D721Med (cell line): ENCODE results near the gene PDHX.
A peak's percentile ranks its signal among the peaks of the same experiment; 100 is the strongest.

Source experiments
- DNase-seq: peaks from one replicate; pipeline ENCODE4 v3.0.0; 2011; ENCODE audit warnings: low spot score; ENCODE audit not compliant: insufficient read length
- FAIRE-seq: peaks from 2 replicates; lab custom pipeline; 2011; peaks lifted over from hg19 to GRCh38; lab: Jason Lieb, UNC
- TF ChIP-seq, protein P1 (sequence below): IDR thresholded peaks from 2 replicates; pipeline ENCODE4 v1.5.1; 2012; ENCODE audit warnings: mild to moderate bottlenecking, control low read depth; ENCODE audit not compliant: insufficient read depth; ENCODE audit errors: missing control alignments

PDHX gene

DNA sequence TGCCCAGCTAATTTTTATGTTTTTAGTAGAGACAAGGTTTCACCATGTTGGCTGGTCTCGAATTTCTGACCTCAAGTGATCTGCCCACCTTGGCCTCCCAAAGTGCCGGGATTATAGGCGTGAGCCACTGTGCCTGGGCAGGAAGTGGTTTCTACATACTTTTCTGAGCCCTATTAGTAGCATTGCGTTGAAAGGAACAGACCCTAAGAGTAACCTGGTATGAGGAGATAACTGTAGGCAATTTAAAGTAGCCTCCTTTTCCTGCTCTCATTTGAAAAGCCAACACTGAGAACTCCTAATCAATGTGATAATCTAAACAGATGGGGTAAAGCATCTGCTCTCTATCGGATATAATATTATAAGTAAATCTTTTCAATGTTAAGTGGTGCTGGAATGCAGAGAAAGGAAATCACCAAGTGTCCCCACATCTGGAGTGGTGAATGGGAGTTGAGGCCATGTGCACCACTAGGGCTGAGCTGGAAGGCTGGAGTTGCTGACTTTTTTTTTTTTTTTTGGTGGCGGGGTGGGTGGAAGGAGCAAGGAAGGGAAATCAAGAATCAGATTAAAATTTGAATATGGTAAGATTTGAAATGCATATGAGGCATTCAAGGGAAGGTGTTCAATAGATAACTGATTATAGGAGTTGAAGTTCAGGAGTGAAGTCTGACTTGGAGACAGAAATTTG is 20.7 kb downstream of the PDHX start:
- DNase-seq (no peak), FAIRE-seq (no peak)
- TF ChIP-seq, protein P1, sequence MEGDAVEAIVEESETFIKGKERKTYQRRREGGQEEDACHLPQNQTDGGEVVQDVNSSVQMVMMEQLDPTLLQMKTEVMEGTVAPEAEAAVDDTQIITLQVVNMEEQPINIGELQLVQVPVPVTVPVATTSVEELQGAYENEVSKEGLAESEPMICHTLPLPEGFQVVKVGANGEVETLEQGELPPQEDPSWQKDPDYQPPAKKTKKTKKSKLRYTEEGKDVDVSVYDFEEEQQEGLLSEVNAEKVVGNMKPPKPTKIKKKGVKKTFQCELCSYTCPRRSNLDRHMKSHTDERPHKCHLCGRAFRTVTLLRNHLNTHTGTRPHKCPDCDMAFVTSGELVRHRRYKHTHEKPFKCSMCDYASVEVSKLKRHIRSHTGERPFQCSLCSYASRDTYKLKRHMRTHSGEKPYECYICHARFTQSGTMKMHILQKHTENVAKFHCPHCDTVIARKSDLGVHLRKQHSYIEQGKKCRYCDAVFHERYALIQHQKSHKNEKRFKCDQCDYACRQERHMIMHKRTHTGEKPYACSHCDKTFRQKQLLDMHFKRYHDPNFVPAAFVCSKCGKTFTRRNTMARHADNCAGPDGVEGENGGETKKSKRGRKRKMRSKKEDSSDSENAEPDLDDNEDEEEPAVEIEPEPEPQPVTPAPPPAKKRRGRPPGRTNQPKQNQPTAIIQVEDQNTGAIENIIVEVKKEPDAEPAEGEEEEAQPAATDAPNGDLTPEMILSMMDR: no peak

DNA sequence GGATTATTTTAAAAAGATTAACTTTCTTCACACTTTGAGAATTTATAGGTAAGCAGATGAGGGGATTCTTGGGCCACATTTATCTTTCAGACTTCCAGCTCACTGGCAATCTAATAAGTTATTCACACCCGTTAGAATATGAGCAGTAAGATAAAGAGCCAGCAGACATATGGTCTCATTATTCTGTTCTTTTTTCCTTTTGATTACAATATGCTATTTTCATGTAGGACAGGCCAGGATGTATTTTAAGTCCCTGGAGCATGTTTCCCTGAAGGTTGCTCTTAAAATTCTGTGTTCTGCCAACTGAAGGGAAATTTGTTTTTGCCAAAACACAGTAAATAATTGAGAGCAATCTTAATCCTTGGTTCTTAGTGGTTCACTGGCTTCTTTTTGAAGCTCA is 22.2 kb downstream of the PDHX start:
- FAIRE-seq: no peak
- TF ChIP-seq, protein P1: no peak
- DNase-seq: no peak

DNA sequence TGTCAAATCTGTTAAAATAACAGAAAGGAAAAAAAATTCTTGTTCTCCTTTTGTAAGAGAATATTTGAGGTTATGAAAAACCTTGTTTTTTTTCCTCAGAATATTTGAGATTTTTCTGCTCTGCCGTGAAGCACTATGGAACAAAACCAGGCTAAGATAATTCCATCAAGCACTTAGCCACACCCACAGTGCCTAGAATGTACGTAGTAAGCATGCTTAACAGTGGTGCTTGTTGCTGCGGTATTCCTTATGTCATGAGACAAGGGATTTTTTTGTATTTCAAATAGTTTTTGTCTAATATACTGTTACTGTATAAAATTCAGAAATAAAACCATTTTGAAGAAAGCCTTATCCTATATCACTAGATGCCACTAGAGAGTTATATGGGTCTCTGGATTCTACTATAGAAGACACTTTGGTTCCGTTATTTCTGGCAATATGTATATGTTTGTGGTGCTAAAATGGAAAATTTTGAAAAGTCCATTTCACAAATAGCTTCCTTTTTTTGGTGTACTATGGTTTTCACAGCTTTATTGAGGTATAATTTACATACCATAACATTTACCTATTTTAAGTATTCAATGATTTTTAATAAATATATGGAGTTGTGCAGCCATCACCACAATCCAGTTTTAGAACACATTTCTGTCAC is 23.7 kb downstream of the PDHX start:
- TF ChIP-seq, protein P1: peak; percentile 3
- peak; percentile 25 for FAIRE-seq
- DNase-seq: no peak

DNA sequence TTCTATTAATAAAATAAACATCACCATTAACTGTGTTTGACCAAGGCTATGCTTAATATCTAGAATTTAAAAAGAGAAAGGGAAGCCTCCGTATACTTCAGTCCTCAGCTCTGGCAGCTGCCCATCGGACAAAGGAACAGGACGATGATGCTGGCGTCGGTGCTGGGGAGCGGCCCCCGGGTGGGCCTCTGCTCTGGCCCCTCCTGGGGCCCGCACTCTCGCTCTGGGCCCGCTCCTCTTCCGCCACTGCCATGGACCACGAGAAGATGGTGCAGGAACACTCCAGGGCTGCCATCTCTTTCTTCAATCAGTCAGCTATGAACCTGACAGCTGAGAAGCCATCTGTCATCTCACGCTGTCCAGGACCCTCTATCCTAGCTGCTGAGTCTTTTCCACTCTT is 25.3 kb downstream of the PDHX start:
- DNase-seq (no peak), FAIRE-seq (no peak)
- TF ChIP-seq, protein P1: no peak

DNA sequence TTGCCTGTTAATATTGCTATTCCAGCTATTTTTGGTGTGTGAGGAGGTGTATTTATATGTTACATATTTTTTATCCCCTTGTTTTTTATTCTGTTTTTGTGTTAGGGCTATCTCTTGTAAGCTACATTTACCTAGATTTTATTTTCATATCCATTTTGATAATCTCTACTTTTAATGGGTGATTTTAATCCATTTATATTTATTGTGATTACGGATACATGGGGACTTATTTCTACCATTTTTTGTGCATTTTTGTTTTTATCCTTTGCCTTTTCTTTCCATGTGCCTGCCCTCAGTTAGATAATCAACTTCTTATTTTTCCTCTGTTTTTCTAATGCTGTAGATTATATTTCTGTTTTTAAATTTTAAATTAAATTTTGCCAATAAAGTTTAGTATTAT is 28.3 kb downstream of the PDHX start:
- FAIRE-seq: no peak
- TF ChIP-seq, protein P1: no peak
- DNase-seq: no peak

DNA sequence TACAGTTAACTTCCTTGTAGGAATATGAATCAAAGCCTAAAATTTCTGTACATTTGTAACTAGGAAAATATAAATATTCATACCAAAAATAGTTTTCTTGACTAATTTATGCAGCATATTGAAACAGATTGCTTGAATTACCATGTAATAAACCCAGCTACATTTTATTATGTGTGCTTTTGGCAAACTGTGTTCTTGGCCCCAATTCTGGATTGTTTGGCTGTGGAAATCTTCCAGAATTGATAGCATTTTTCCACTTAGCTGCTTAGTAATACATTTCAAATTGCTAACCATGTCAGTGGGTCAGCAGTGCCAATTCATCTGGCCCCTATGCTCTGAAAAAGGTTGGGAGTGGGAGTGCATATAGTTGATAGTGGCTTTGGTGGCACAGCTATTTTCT is 32.3 kb downstream of the PDHX start:
- FAIRE-seq: no peak
- TF ChIP-seq, protein P1: no peak
- DNase-seq: no peak

DNA sequence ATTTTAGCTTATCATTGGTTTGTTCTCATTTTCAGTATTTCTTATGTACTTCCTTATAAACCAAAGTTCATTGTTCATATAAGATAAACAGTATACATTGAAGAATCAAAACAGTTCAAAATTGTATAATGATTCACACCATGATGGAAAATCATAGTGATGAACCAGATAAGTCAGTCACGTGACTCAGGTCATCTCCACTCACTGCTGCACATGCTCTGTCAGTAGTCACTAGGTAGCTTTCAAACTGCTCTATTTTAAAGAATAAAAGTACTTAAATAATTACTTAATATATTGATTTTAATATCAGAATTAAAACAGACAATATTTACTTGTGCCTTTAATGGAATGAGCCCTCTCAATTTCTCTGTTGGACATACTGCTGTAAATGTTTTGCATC is 37.5 kb downstream of the PDHX start:
- FAIRE-seq (no peak), DNase-seq (no peak)
- TF ChIP-seq, protein P1: no peak
